H1 (cell line): ENCODE measurements around the gene MAML3. TPM values are rescaled to one million over a fixed set of nuclear protein-coding genes. Genes with fewer than 3 reads are reported as not detected.

ENCODE experiments used
- CTCF ChIA-PET: fragments of 300-600 bp; sonication (Branson Sonifier 250); formaldehyde crosslinking; loops from one replicate; lab custom pipeline; 2021; ENCODE audit not compliant: partially characterized antibody; lab: Charles Lee
- POLR2A ChIA-PET: fragments of 300-600 bp; sonication (Branson Sonifier 250); formaldehyde crosslinking; loops from one replicate; lab custom pipeline; 2021; ENCODE audit warnings: inconsistent platforms; ENCODE audit not compliant: partially characterized antibody; lab: Charles Lee
- DNase-seq, 2 experiments: peaks; one replicate each; pipeline versions ENCODE4 v3.0.0 to v3.0.0-alpha.2; 2010 to 2022; ENCODE audit warnings: low spot score in 2 of 2, low read depth in 1 of 2, mixed read lengths in 1 of 2
- FAIRE-seq: peaks from 2 replicates; lab custom pipeline; 2011; peaks lifted over from hg19 to GRCh38; lab: Jason Lieb, UNC
- H2AFZ ChIP-seq: 2 replicates; pipeline ENCODE4 v1.8.1; 2012; ENCODE audit warnings: low read length, inconsistent platforms
- H2AK5ac ChIP-seq: 2 replicates; pipeline ENCODE4 v1.6.1; 2013; ENCODE audit warnings: low read depth, low read length
- H2BK120ac ChIP-seq: replicated peaks from 2 replicates; pipeline ENCODE3; 2013; ENCODE audit warnings: low read depth, low read length, inconsistent platforms
- H2BK12ac ChIP-seq: 2 replicates; pipeline ENCODE4 v1.6.1; 2013; ENCODE audit warnings: low read depth, low read length
- H2BK15ac ChIP-seq: 2 replicates; pipeline ENCODE4 v1.6.1; 2013; ENCODE audit warnings: low read length
- H2BK20ac ChIP-seq: 2 replicates; pipeline ENCODE4 v1.6.1; 2013; ENCODE audit warnings: low read length
- H2BK5ac ChIP-seq: 2 replicates; pipeline ENCODE4 v1.6.1; 2013; ENCODE audit warnings: low read depth, low read length
- H3K14ac ChIP-seq: 2 replicates; pipeline ENCODE4 v1.6.1; 2013; ENCODE audit warnings: inconsistent platforms; ENCODE audit not compliant: insufficient read length
- H3K18ac ChIP-seq: 2 replicates; pipeline ENCODE4 v1.6.1; 2013; ENCODE audit warnings: low read length; ENCODE audit errors: extremely low read depth
- H3K23ac ChIP-seq: 2 replicates; pipeline ENCODE4 v1.6.1; 2013; ENCODE audit warnings: inconsistent platforms; ENCODE audit not compliant: insufficient read length
- H3K23me2 ChIP-seq: 2 replicates; pipeline ENCODE4 v1.6.1; 2013; ENCODE audit warnings: low read depth, low read length
- H3K27ac ChIP-seq: 2 replicates; pipeline ENCODE4 v1.6.1; 2011; ENCODE audit warnings: low read depth, low read length, inconsistent platforms
- H3K27me3 ChIP-seq, 4 experiments: replicated peaks in 1 of 4; 1 replicate in 1 of 4; 2 replicates in 3 of 4; pipeline versions ENCODE4 v1.6.1 to v1.8.1; 2011 to 2013; ENCODE audit warnings: low read length in 3 of 4, mild to moderate bottlenecking in 3 of 4, inconsistent platforms in 2 of 4, mixed read lengths in 2 of 4, moderate library complexity in 1 of 4; ENCODE audit not compliant: control insufficient read depth in 3 of 4, insufficient read depth in 3 of 4; ENCODE audit errors: extremely low read depth in 1 of 4
- H3K36me3 ChIP-seq, 4 experiments: 2 replicates each; pipeline versions ENCODE4 v1.6.1 to v1.8.1; 2011 to 2013; ENCODE audit warnings: mild to moderate bottlenecking in 4 of 4, low read length in 3 of 4, moderate library complexity in 2 of 4, control low read depth in 1 of 4, inconsistent platforms in 1 of 4; ENCODE audit not compliant: insufficient read depth in 4 of 4, control insufficient read depth in 2 of 4
- H3K4ac ChIP-seq: replicated peaks from 2 replicates; pipeline ENCODE3; 2013; ENCODE audit warnings: low read length, low read depth, mixed read lengths, inconsistent platforms; ENCODE audit not compliant: insufficient read length
- H3K4me1 ChIP-seq, 4 experiments: replicated peaks in 1 of 4; 1 replicate in 1 of 4; 2 replicates in 3 of 4; pipeline versions ENCODE4 v1.6.1 to v1.8.1; 2011 to 2013; ENCODE audit warnings: low read length in 3 of 4, inconsistent platforms in 2 of 4, mixed read lengths in 1 of 4; ENCODE audit not compliant: insufficient read depth in 4 of 4, control insufficient read depth in 3 of 4
- H3K4me2 ChIP-seq, 2 experiments: 2 replicates each; pipeline versions ENCODE4 v1.6.1 to v1.8.1; 2011 to 2013; ENCODE audit warnings: low read depth in 2 of 2, low read length in 2 of 2, control low read depth in 1 of 2, inconsistent platforms in 1 of 2, mild to moderate bottlenecking in 1 of 2; ENCODE audit not compliant: insufficient read depth in 1 of 2
- H3K4me3 ChIP-seq, 4 experiments: fragments of 200-600, 300-600 bp in 1 of 4; sonication (generic), shearing (Covaris generic), sonication (Bioruptor Twin) in 1 of 4; 2 replicates each; pipeline versions ENCODE4 v1.5.1 to v1.8.1; 2011 to 2016; ENCODE audit warnings: low read length in 4 of 4, low read depth in 3 of 4, control low read depth in 2 of 4, inconsistent platforms in 2 of 4, mild to moderate bottlenecking in 2 of 4, mixed read lengths in 1 of 4, moderate library complexity in 1 of 4; ENCODE audit not compliant: insufficient read depth in 2 of 4; ENCODE audit errors: extremely low read depth in 1 of 4
- H3K56ac ChIP-seq: replicated peaks from 2 replicates; pipeline ENCODE3; 2013; ENCODE audit warnings: low read depth, mild to moderate bottlenecking, mixed read lengths, low read length, inconsistent platforms; ENCODE audit not compliant: insufficient read length
- H3K79me1 ChIP-seq: 2 replicates; pipeline ENCODE4 v1.6.1; 2013; ENCODE audit warnings: low read depth, low read length, control low read depth
- H3K79me2 ChIP-seq, 2 experiments: 2 replicates each; pipeline versions ENCODE4 v1.6.1 to v1.8.1; 2012 to 2013; ENCODE audit warnings: low read length in 2 of 2, mild to moderate bottlenecking in 2 of 2, inconsistent platforms in 1 of 2; ENCODE audit not compliant: insufficient read depth in 2 of 2, control insufficient read depth in 1 of 2
- H3K9ac ChIP-seq, 4 experiments: replicated peaks in 1 of 4; 1 replicate in 1 of 4; 2 replicates in 3 of 4; pipeline versions ENCODE4 v1.6.1 to v1.8.1; 2011 to 2013; ENCODE audit warnings: low read depth in 3 of 4, low read length in 3 of 4, control low read depth in 2 of 4, mild to moderate bottlenecking in 2 of 4, moderate library complexity in 2 of 4, inconsistent platforms in 1 of 4; ENCODE audit errors: extremely low read depth in 1 of 4
- H3K9me3 ChIP-seq, 2 experiments: 2 replicates each; pipeline versions ENCODE4 v1.6.1 to v1.8.1; 2012 to 2013; ENCODE audit warnings: mild to moderate bottlenecking in 2 of 2, moderate library complexity in 2 of 2, control low read depth in 1 of 2, inconsistent platforms in 1 of 2, low read depth in 1 of 2, low read length in 1 of 2, mixed read lengths in 1 of 2; ENCODE audit not compliant: insufficient read depth in 2 of 2
- H4K20me1 ChIP-seq, 2 experiments: replicated peaks in 1 of 2; 2 replicates each; pipeline versions ENCODE3 to v1.8.1; 2011 to 2013; ENCODE audit warnings: inconsistent platforms in 2 of 2, low read length in 2 of 2, mild to moderate bottlenecking in 1 of 2; ENCODE audit not compliant: insufficient read depth in 2 of 2, control insufficient read depth in 1 of 2
- H4K5ac ChIP-seq: 2 replicates; pipeline ENCODE4 v1.6.1; 2013; ENCODE audit warnings: low read length, low read depth, mixed read lengths, inconsistent platforms; ENCODE audit not compliant: insufficient read length
- H4K8ac ChIP-seq: 2 replicates; pipeline ENCODE4 v1.8.0; 2013; ENCODE audit warnings: mild to moderate bottlenecking, moderate library complexity, low read length, inconsistent platforms; ENCODE audit not compliant: insufficient read depth; ENCODE audit errors: extremely low read depth
- H4K91ac ChIP-seq: replicated peaks from 2 replicates; pipeline ENCODE3; 2013; ENCODE audit warnings: low read length, mixed read lengths, inconsistent platforms; ENCODE audit not compliant: insufficient read length
- KDM5A ChIP-seq: fragments of 200-600 bp; IDR thresholded peaks from 2 replicates; pipeline ENCODE4 v1.7.1; 2012; ENCODE audit warnings: mild to moderate bottlenecking, low read length, inconsistent platforms, mixed read lengths
- RXRA ChIP-seq: IDR thresholded peaks from 2 replicates; pipeline ENCODE4 v1.6.1; 2011; ENCODE audit warnings: low read depth, mild to moderate bottlenecking, low read length, moderate library complexity; ENCODE audit not compliant: insufficient read depth
- SIX5 ChIP-seq: IDR thresholded peaks from 2 replicates; pipeline ENCODE4 v1.6.1; 2011; ENCODE audit warnings: mild to moderate bottlenecking, low read depth, low read length
- YY1 ChIP-seq: IDR thresholded peaks from 2 replicates; pipeline ENCODE4 v1.6.1; 2011; ENCODE audit warnings: low read depth, mild to moderate bottlenecking, low read length
- WGBS, 2 experiments: shearing (Covaris generic) in 1 of 2; methylation state at CpG; one replicate each; pipeline versions ENCODE4 v1.1.6 to v1.1.7; 2013 to 2015; ENCODE audit warnings: low lambda C conversion rate in 2 of 2, mixed read lengths in 2 of 2, inconsistent platforms in 1 of 2, low coverage in 1 of 2, missing lambda C conversion rate in 1 of 2; ENCODE audit not compliant: insufficient replicate concordance in 2 of 2, insufficient coverage in 1 of 2, insufficient read length in 1 of 2; ENCODE audit errors: extremely low coverage in 1 of 2, missing lambda C conversion rate in 1 of 2; 5-methylcytosine and 5-hydroxymethylcytosine counted together
- polyA plus RNA-seq, 7 experiments: library from polyadenylated mRNA; depleted of rRNA in 3 of 7; stranded (reverse) in 5 of 7; unstranded in 2 of 7; fragments of >200 nt in 5 of 7; fragments of 200-250 nt in 2 of 7; gene quantifications; 1 replicate in 5 of 7; 2 replicates in 1 of 7; 4 replicates in 1 of 7; pipeline versions ENCODE4 v1.2.1 to v1.2.3, GENCODE V29; 2011 to 2013; ENCODE audit warnings: missing spikeins in 2 of 7, mixed read lengths in 2 of 7
- total RNA-seq: library from RNA; stranded (reverse); fragmentation: NEBNext Ultra II Directional; extraction: Animal tissue kit (Norgen Biotek cat#: 25700); gene quantifications from 2 replicates; pipeline ENCODE4 v1.2.1, GENCODE V29; 2021
- TF ChIP-seq, protein P1 (sequence below): IDR thresholded peaks from 2 replicates; pipeline ENCODE4 v1.6.1; 2012; ENCODE audit warnings: low read length, inconsistent platforms
- TF ChIP-seq, protein P2 (sequence below): IDR thresholded peaks from 2 replicates; pipeline ENCODE4 v1.6.1; 2012; ENCODE audit warnings: inconsistent platforms
- TF ChIP-seq, protein P3 (sequence below): IDR thresholded peaks from 2 replicates; pipeline ENCODE4 v1.6.1; 2011; ENCODE audit warnings: low read length, improper control_type of control experiment

MAML3 gene
- total and polyA plus RNA-seq, 2 of the 8 experiments (the other 6 are each of a cell fraction or from before 2014, with no cell fraction given), result 2.1 to 5.7 TPM

DNA sequence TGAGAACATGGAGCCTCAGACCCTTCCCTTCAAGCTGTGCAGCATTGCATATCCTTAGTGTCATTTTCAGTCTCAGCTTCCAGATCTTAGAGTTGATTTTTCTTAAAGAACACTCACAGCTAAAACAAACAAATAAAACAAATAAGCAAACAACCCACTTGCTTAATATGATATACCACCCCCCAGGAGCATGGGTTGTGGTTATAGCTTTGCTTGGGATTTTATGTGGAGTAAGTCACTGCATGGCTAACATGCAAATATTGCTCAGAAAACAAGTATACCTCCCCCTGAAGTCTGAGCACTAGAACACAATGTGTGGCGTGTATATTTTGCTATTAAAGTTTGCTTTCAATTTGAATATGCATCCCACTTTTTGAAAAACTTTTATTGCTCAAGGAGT lies 409.8 kb downstream of the MAML3 start:
- Histone ChIP-seq H3K27me3 (no peaks in the 10 kb centered on the region), H2BK15ac (no peak overlapping the region), H4K20me1 (no peaks in the 10 kb centered on the region), H3K36me3 (no peaks in the 10 kb centered on the region), H3K4ac (no peak overlapping the region), H4K5ac (no peak overlapping the region), H3K23ac (no peak overlapping the region), H3K4me1 (peaks cover 0 to 5% (median 3%) of the 10 kb centered on the region in 4 experiments; a peak in 3 of 7 replicates), H3K27ac (no peak overlapping the region), H2BK12ac (no peak overlapping the region), H3K23me2 (no peaks in the 10 kb centered on the region; the same call in 1 of the 2 replicates), H2AFZ (no peak overlapping the region), H3K79me2 (no peaks in the 10 kb centered on the region), H2BK120ac (no peak overlapping the region), H3K9me3 (no peaks in the 10 kb centered on the region), H3K18ac (no peak overlapping the region), H2AK5ac (no peak overlapping the region), H3K14ac (no peak overlapping the region), H3K79me1 (no peaks in the 10 kb centered on the region), H3K4me3 (no peak overlapping the region), H3K9ac (no peak overlapping the region), H3K56ac (no peak overlapping the region), H4K8ac (no peak overlapping the region), H2BK20ac (no peak overlapping the region), H2BK5ac (no peak overlapping the region), H3K4me2 (no peak overlapping the region), H4K91ac (no peak overlapping the region)
- DNase-seq (no peak), FAIRE-seq (no peak)
- CTCF ChIA-PET, result interaction anchor here (0.6 to 1.3 kb wide), 3 partner anchors 12 to 25 kb away, joined by 3 to 4 read pairs (median 3); no protein-coding TSS in a partner anchor
- WGBS, 2 experiments, result 75% methylated on average over 1 of the region's 1 CpG; no CpG with 5 or more reads in 1 of the 2 experiments
- POLR2A ChIA-PET, result interaction anchor here (1.0 kb wide), 1 partner anchor 8 kb away, joined by 4 read pairs; no protein-coding TSS in a partner anchor
- TF ChIP-seq RXRA (no peak), SIX5 (no peak), YY1 (no peak), KDM5A (no peak)
- TF ChIP-seq, protein P1, sequence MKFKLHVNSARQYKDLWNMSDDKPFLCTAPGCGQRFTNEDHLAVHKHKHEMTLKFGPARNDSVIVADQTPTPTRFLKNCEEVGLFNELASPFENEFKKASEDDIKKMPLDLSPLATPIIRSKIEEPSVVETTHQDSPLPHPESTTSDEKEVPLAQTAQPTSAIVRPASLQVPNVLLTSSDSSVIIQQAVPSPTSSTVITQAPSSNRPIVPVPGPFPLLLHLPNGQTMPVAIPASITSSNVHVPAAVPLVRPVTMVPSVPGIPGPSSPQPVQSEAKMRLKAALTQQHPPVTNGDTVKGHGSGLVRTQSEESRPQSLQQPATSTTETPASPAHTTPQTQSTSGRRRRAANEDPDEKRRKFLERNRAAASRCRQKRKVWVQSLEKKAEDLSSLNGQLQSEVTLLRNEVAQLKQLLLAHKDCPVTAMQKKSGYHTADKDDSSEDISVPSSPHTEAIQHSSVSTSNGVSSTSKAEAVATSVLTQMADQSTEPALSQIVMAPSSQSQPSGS, result no peak
- TF ChIP-seq, protein P2, sequence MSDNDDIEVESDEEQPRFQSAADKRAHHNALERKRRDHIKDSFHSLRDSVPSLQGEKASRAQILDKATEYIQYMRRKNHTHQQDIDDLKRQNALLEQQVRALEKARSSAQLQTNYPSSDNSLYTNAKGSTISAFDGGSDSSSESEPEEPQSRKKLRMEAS, result no peak
- TF ChIP-seq, protein P3, sequence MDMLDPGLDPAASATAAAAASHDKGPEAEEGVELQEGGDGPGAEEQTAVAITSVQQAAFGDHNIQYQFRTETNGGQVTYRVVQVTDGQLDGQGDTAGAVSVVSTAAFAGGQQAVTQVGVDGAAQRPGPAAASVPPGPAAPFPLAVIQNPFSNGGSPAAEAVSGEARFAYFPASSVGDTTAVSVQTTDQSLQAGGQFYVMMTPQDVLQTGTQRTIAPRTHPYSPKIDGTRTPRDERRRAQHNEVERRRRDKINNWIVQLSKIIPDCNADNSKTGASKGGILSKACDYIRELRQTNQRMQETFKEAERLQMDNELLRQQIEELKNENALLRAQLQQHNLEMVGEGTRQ, result no peak
